H1 (cell line): Measurements from ENCODE around the gene NRXN3. TPM values are rescaled to one million over a fixed set of nuclear protein-coding genes. Genes with fewer than 3 reads are reported as not detected.

ENCODE experiments used
- CEBPB ChIP-seq: IDR thresholded peaks from 2 replicates; pipeline ENCODE4 v1.6.1; 2012; ENCODE audit warnings: low read depth, low read length
- HDAC2 ChIP-seq, 2 experiments: fragments of 300-600 bp in 1 of 2; sonication (generic) in 1 of 2; IDR thresholded peaks; 2 replicates each; pipeline ENCODE4 v1.6.1; 2011 to 2012; ENCODE audit warnings: low read depth in 2 of 2, low read length in 2 of 2, mild to moderate bottlenecking in 2 of 2, moderate library complexity in 2 of 2, borderline replicate concordance in 1 of 2, inconsistent platforms in 1 of 2
- KDM1A ChIP-seq: fragments of 200-600, 300-600 bp; sonication (generic); IDR thresholded peaks from 2 replicates; pipeline ENCODE4 v1.7.1; 2016; ENCODE audit warnings: mild to moderate bottlenecking, low read length, borderline replicate concordance
- RFX5 ChIP-seq: IDR thresholded peaks from 2 replicates; pipeline ENCODE4 v1.6.1; 2011; ENCODE audit warnings: low read depth, low read length, improper control_type of control experiment, borderline replicate concordance
- polyA plus RNA-seq, 7 experiments: library from polyadenylated mRNA; depleted of rRNA in 3 of 7; stranded (reverse) in 5 of 7; unstranded in 2 of 7; fragments of >200 nt in 5 of 7; fragments of 200-250 nt in 2 of 7; gene quantifications; 1 replicate in 5 of 7; 2 replicates in 1 of 7; 4 replicates in 1 of 7; pipeline versions ENCODE4 v1.2.1 to v1.2.3, GENCODE V29; 2011 to 2013; ENCODE audit warnings: missing spikeins in 2 of 7, mixed read lengths in 2 of 7
- total RNA-seq: library from RNA; stranded (reverse); fragmentation: NEBNext Ultra II Directional; extraction: Animal tissue kit (Norgen Biotek cat#: 25700); gene quantifications from 2 replicates; pipeline ENCODE4 v1.2.1, GENCODE V29; 2021
- TF ChIP-seq, protein P1 (sequence below): fragments of 300-600 bp; sonication (generic); IDR thresholded peaks from 2 replicates; pipeline ENCODE4 v1.7.1; 2012; ENCODE audit warnings: low read length, moderate library complexity, mild to moderate bottlenecking, inconsistent platforms; ENCODE audit not compliant: insufficient replicate concordance
- TF ChIP-seq, protein P2 (sequence below): IDR thresholded peaks from 2 replicates; pipeline ENCODE4 v1.6.1; 2012; ENCODE audit warnings: inconsistent platforms

NRXN3 gene
- total and polyA plus RNA-seq, 2 of the 8 experiments (the other 6 are each of a cell fraction or from before 2014, with no cell fraction given) = 2.6 to 4.1 TPM

DNA sequence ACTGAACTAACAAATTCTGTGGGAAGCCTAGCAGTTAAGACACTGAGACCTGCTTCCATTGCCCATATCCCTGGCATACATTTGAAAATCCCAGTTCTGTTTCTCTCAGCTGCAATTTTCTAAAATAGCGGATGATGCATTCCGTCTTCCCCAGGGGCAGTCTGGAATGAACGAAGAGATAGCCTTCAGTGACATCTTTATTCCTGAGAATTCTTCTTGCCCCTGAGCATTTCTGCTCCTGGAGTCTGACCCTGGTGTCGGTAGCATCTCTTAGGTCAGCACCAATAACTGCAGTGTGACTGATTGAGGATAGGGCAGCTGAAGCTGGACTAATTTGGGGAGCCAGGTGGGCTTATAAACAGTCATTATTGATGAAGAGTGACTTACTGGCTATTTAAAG lies 1488.6 kb downstream of the NRXN3 start (continued):
- TF ChIP-seq, protein P1, sequence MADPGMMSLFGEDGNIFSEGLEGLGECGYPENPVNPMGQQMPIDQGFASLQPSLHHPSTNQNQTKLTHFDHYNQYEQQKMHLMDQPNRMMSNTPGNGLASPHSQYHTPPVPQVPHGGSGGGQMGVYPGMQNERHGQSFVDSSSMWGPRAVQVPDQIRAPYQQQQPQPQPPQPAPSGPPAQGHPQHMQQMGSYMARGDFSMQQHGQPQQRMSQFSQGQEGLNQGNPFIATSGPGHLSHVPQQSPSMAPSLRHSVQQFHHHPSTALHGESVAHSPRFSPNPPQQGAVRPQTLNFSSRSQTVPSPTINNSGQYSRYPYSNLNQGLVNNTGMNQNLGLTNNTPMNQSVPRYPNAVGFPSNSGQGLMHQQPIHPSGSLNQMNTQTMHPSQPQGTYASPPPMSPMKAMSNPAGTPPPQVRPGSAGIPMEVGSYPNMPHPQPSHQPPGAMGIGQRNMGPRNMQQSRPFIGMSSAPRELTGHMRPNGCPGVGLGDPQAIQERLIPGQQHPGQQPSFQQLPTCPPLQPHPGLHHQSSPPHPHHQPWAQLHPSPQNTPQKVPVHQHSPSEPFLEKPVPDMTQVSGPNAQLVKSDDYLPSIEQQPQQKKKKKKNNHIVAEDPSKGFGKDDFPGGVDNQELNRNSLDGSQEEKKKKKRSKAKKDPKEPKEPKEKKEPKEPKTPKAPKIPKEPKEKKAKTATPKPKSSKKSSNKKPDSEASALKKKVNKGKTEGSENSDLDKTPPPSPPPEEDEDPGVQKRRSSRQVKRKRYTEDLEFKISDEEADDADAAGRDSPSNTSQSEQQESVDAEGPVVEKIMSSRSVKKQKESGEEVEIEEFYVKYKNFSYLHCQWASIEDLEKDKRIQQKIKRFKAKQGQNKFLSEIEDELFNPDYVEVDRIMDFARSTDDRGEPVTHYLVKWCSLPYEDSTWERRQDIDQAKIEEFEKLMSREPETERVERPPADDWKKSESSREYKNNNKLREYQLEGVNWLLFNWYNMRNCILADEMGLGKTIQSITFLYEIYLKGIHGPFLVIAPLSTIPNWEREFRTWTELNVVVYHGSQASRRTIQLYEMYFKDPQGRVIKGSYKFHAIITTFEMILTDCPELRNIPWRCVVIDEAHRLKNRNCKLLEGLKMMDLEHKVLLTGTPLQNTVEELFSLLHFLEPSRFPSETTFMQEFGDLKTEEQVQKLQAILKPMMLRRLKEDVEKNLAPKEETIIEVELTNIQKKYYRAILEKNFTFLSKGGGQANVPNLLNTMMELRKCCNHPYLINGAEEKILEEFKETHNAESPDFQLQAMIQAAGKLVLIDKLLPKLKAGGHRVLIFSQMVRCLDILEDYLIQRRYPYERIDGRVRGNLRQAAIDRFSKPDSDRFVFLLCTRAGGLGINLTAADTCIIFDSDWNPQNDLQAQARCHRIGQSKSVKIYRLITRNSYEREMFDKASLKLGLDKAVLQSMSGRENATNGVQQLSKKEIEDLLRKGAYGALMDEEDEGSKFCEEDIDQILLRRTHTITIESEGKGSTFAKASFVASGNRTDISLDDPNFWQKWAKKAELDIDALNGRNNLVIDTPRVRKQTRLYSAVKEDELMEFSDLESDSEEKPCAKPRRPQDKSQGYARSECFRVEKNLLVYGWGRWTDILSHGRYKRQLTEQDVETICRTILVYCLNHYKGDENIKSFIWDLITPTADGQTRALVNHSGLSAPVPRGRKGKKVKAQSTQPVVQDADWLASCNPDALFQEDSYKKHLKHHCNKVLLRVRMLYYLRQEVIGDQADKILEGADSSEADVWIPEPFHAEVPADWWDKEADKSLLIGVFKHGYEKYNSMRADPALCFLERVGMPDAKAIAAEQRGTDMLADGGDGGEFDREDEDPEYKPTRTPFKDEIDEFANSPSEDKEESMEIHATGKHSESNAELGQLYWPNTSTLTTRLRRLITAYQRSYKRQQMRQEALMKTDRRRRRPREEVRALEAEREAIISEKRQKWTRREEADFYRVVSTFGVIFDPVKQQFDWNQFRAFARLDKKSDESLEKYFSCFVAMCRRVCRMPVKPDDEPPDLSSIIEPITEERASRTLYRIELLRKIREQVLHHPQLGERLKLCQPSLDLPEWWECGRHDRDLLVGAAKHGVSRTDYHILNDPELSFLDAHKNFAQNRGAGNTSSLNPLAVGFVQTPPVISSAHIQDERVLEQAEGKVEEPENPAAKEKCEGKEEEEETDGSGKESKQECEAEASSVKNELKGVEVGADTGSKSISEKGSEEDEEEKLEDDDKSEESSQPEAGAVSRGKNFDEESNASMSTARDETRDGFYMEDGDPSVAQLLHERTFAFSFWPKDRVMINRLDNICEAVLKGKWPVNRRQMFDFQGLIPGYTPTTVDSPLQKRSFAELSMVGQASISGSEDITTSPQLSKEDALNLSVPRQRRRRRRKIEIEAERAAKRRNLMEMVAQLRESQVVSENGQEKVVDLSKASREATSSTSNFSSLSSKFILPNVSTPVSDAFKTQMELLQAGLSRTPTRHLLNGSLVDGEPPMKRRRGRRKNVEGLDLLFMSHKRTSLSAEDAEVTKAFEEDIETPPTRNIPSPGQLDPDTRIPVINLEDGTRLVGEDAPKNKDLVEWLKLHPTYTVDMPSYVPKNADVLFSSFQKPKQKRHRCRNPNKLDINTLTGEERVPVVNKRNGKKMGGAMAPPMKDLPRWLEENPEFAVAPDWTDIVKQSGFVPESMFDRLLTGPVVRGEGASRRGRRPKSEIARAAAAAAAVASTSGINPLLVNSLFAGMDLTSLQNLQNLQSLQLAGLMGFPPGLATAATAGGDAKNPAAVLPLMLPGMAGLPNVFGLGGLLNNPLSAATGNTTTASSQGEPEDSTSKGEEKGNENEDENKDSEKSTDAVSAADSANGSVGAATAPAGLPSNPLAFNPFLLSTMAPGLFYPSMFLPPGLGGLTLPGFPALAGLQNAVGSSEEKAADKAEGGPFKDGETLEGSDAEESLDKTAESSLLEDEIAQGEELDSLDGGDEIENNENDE = no peak
- TF ChIP-seq CEBPB (no peak), HDAC2 (IDR thresholded peaks at IDR 0.05; ENCODE audit: borderline replicate concordance in 1 of 2, low read depth in 2 of 2, low read length in 2 of 2) (no peak), KDM1A (no peak), RFX5 (no peak)
- TF ChIP-seq, protein P2, sequence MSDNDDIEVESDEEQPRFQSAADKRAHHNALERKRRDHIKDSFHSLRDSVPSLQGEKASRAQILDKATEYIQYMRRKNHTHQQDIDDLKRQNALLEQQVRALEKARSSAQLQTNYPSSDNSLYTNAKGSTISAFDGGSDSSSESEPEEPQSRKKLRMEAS = no peak
